ENCODE data around the gene ECE1.

- TF ChIP-seq CTCF (conservative IDR thresholded peaks at IDR 0.05; ENCODE audit: low read length) (no peak), EZH2phosphoT487 (IDR thresholded peaks at IDR 0.05; ENCODE audit: borderline replicate concordance) (no peak)
Measured at GRCh38 chr1:21300774-21301173, 10.5 kb upstream of the ECE1 start.
